PC-3 (cell line): ENCODE data around the gene DAB1. TPM values are rescaled to one million over a fixed set of nuclear protein-coding genes. Genes with fewer than 3 reads are reported as not detected.

ENCODE experiments used
- ATAC-seq: fragments of 200-7000 bp; cut with Tn5 transposase; 2 replicates; pipeline ENCODE4 v1.9.1; 2020; ENCODE audit warnings: mild to moderate bottlenecking, moderate library complexity
- BruUV-seq: library from RNA; stranded (reverse); fragments of 400-500 nt; replicated peaks from 2 replicates; lab custom pipeline; 2021; lab: Mats Ljungman, UMichigan
- CTCF ChIA-PET: fragments of 300-600 bp; sonication (Branson Sonifier 250); formaldehyde crosslinking; loops from one replicate; lab custom pipeline; 2022; ENCODE audit warnings: antibody characterized with exemption; lab: Charles Lee
- POLR2A ChIA-PET: fragments of 300-600 bp; sonication (Branson Sonifier 250); formaldehyde crosslinking; loops from one replicate; lab custom pipeline; 2022; ENCODE audit warnings: antibody characterized with exemption; ENCODE audit not compliant: unreplicated experiment; lab: Charles Lee
- DNase-seq: peaks from one replicate; pipeline ENCODE4 v3.0.0-alpha.2; 2015
- H2AFZ ChIP-seq: fragments of 300-600 bp; sonication (generic); 2 replicates; pipeline ENCODE4 v1.6.0; 2016; ENCODE audit warnings: antibody characterized with exemption, low read length
- H3F3A ChIP-seq: fragments of 300-600 bp; sonication (generic); one replicate; pipeline ENCODE4 v1.6.0; 2017; ENCODE audit warnings: antibody characterized with exemption, low read length, control low read depth, mild to moderate bottlenecking; ENCODE audit not compliant: unreplicated experiment
- H3K27ac ChIP-seq: fragments of 300-600 bp; sonication (generic); 2 replicates; pipeline ENCODE4 v1.5.1; 2016; ENCODE audit warnings: mild to moderate bottlenecking, low read length
- H3K27me3 ChIP-seq: fragments of 300-600 bp; sonication (generic); 2 replicates; pipeline ENCODE4 v1.6.1; 2016; ENCODE audit warnings: low read length, mixed read lengths
- H3K36me3 ChIP-seq: fragments of 300-600 bp; sonication (generic); 2 replicates; pipeline ENCODE4 v1.6.1; 2016; ENCODE audit warnings: low read depth, mixed run types, low read length, mixed read lengths
- H3K4me1 ChIP-seq: fragments of 300-600 bp; sonication (generic); 2 replicates; pipeline ENCODE4 v1.5.1; 2016; ENCODE audit warnings: low read length; ENCODE audit not compliant: insufficient read depth
- H3K4me2 ChIP-seq: fragments of 300-600 bp; sonication (generic); 2 replicates; pipeline ENCODE4 v1.6.0; 2016; ENCODE audit warnings: low read length
- H3K4me3 ChIP-seq: fragments of 300-600 bp; sonication (generic); 2 replicates; pipeline ENCODE4 v1.5.1; 2016; ENCODE audit warnings: mild to moderate bottlenecking, low read length, mixed read lengths
- H3K79me2 ChIP-seq: fragments of 300-600 bp; sonication (generic); 2 replicates; pipeline ENCODE4 v1.6.1; 2017; ENCODE audit warnings: low read length, mixed read lengths
- H3K9ac ChIP-seq: fragments of 300-600 bp; sonication (generic); 2 replicates; pipeline ENCODE4 v1.6.0; 2016; ENCODE audit warnings: mild to moderate bottlenecking, low read length
- H3K9me2 ChIP-seq: fragments of 300-600 bp; sonication (generic); replicated peaks from 2 replicates; pipeline ENCODE4 v1.6.1; 2016; ENCODE audit warnings: mixed run types, low read length, mixed read lengths
- H3K9me3 ChIP-seq: fragments of 300-600 bp; sonication (generic); 2 replicates; pipeline ENCODE4 v1.6.1; 2016; ENCODE audit warnings: low read length, mixed read lengths
- H4K20me1 ChIP-seq: fragments of 300-600 bp; sonication (generic); 2 replicates; pipeline ENCODE4 v1.6.1; 2016; ENCODE audit warnings: low read length, mixed read lengths
- CTCF ChIP-seq: fragments of 300-600 bp; sonication (generic); conservative IDR thresholded peaks from 2 replicates; pipeline ENCODE4 v1.5.1; 2017; ENCODE audit warnings: antibody characterized with exemption, low read depth, mild to moderate bottlenecking, low read length
- EZH2 ChIP-seq: fragments of 300-600 bp; sonication (generic); IDR thresholded peaks from one replicate; pipeline ENCODE4 v1.6.1; 2017; ENCODE audit warnings: antibody characterized with exemption, mild to moderate bottlenecking, low read length; ENCODE audit not compliant: unreplicated experiment
- EZH2phosphoT487 ChIP-seq: fragments of 300-600 bp; sonication (generic); IDR thresholded peaks from 2 replicates; pipeline ENCODE4 v1.6.1; 2018; ENCODE audit warnings: mild to moderate bottlenecking, antibody characterized with exemption, low read length, borderline replicate concordance
- intact Hi-C: fragments of 100-400 bp; cut with micrococcal nuclease; formaldehyde crosslinking; loops from 2 replicates; pipeline ENCODE4 v1.9.0; 2023
- total RNA-seq: library from RNA; depleted of rRNA; stranded (reverse); fragments of >200 nt; gene quantifications from 2 replicates; pipeline ENCODE4 v1.2.3, GENCODE V29; 2014

DAB1 gene
- total RNA-seq, 1 experiment from 2014 or later, result not detected

- intact Hi-C loops, result no loop called here
Observed at GRCh38 chr1:57464756-57465155, 40.9 kb upstream of the DAB1 start.

GRCh38 chr1:57463343-57463742 is 39.5 kb upstream of the DAB1 start:
- Histone ChIP-seq H3K9me3 (no peaks in the 10 kb centered on the region), H3K27ac (no peak overlapping the region), H2AFZ (no peak overlapping the region), H3K9ac (no peak overlapping the region), H3F3A (no peaks in the 10 kb centered on the region), H3K9me2 (no peaks in the 10 kb centered on the region), H3K4me1 (no peaks in the 10 kb centered on the region), H3K4me2 (no peak overlapping the region), H3K27me3 (no peaks in the 10 kb centered on the region), H4K20me1 (no peaks in the 10 kb centered on the region), H3K4me3 (no peak overlapping the region), H3K36me3 (no peaks in the 10 kb centered on the region), H3K79me2 (no peaks in the 10 kb centered on the region)
- BruUV-seq, result no TSS peak
- DNase-seq, result no peak
- POLR2A ChIA-PET, result no interaction called here
- CTCF ChIA-PET, result no interaction called here
- no peak for ATAC-seq
- intact Hi-C loops, result no loop called here
- no peak for TF ChIP-seq CTCF
- TF ChIP-seq EZH2phosphoT487, result no peak
- TF ChIP-seq EZH2, result no peak

More at GRCh38 chr1:57464756-57465155, 40.9 kb upstream of the DAB1 start:
- H4K20me1 ChIP-seq, result no peaks in the 10 kb centered on the region
- DNase-seq, result no peak
- no peak overlapping the region for H3K4me3 ChIP-seq
- no peak overlapping the region for H3K4me2 ChIP-seq
- H2AFZ ChIP-seq, result no peak overlapping the region
- ChIA-PET CTCF (no interaction called here), POLR2A (no interaction called here)
- no peaks in the 10 kb centered on the region for H3K9me2 ChIP-seq
- TF ChIP-seq EZH2phosphoT487, result no peak
- no peak for TF ChIP-seq CTCF
- no peak for TF ChIP-seq EZH2
- no peak overlapping the region for H3K9ac ChIP-seq
- no peaks in the 10 kb centered on the region for H3K4me1 ChIP-seq
- ATAC-seq, result no peak
- no peaks in the 10 kb centered on the region for H3F3A ChIP-seq
- no peaks in the 10 kb centered on the region for H3K79me2 ChIP-seq
- H3K27me3 ChIP-seq, result no peaks in the 10 kb centered on the region
- no TSS peak for BruUV-seq
- no peaks in the 10 kb centered on the region for H3K36me3 ChIP-seq
- H3K27ac ChIP-seq, result no peak overlapping the region
- no peaks in the 10 kb centered on the region for H3K9me3 ChIP-seq

GRCh38 chr1:57461405-57461804 is 37.5 kb upstream of the DAB1 start:
- H3K79me2 ChIP-seq, result no peaks in the 10 kb centered on the region

More at GRCh38 chr1:57461405-57461804, 37.5 kb upstream of the DAB1 start:
- Histone ChIP-seq H2AFZ (no peak overlapping the region), H3K4me1 (no peaks in the 10 kb centered on the region), H3K27me3 (0 out of 2 replicates have a peak, but pooled peaks cover 5% of the 10 kb centered on the region), H3F3A (no peaks in the 10 kb centered on the region), H3K4me2 (no peak overlapping the region), H3K4me3 (no peak overlapping the region), H3K27ac (no peak overlapping the region), H3K9me3 (no peaks in the 10 kb centered on the region), H3K36me3 (no peaks in the 10 kb centered on the region), H3K9me2 (no peaks in the 10 kb centered on the region), H3K9ac (no peak overlapping the region), H4K20me1 (no peaks in the 10 kb centered on the region)
- BruUV-seq, result no TSS peak
- no peak for DNase-seq
- intact Hi-C loops, result no loop called here
- ATAC-seq, result no peak
- ChIA-PET CTCF (no interaction called here), POLR2A (no interaction called here)
- TF ChIP-seq CTCF (no peak), EZH2 (no peak), EZH2phosphoT487 (no peak)
